MG63 (cell line): Measurements from ENCODE around the gene TNIP1. TPM values are rescaled to one million over a fixed set of nuclear protein-coding genes. Genes with fewer than 3 reads are reported as not detected.

Experiments used
- DNase-seq: peaks from one replicate; pipeline ENCODE4 v3.0.0-alpha.2; 2020
- H3K27me3 ChIP-seq: fragments of 250-450 bp; sonication (Bioruptor Pico); 2 replicates; pipeline ENCODE4 v1.5.1; 2020; ENCODE audit warnings: mild to moderate bottlenecking, moderate library complexity
- H3K36me3 ChIP-seq: fragments of 250-450 bp; sonication (Bioruptor Pico); 2 replicates; pipeline ENCODE4 v1.5.1; 2020; ENCODE audit warnings: mild to moderate bottlenecking, moderate library complexity
- H3K4me3 ChIP-seq: fragments of 250-450 bp; sonication (Bioruptor Pico); 2 replicates; pipeline ENCODE4 v1.5.1; 2020; ENCODE audit warnings: mild to moderate bottlenecking, moderate library complexity
- H3K9me3 ChIP-seq: fragments of 250-450 bp; sonication (Bioruptor Pico); 2 replicates; pipeline ENCODE4 v1.5.1; 2020; ENCODE audit warnings: mild to moderate bottlenecking, moderate library complexity
- total RNA-seq: library from RNA; depleted of rRNA; stranded (reverse); fragments of >200 nt; shearing (Covaris generic); gene quantifications from 2 replicates; pipeline ENCODE4 v1.2.3, GENCODE V29; 2014; ENCODE audit warnings: low replicate concordance

TNIP1 gene
- total RNA-seq, 1 experiment from 2014 or later, result 76.6 TPM

DNA sequence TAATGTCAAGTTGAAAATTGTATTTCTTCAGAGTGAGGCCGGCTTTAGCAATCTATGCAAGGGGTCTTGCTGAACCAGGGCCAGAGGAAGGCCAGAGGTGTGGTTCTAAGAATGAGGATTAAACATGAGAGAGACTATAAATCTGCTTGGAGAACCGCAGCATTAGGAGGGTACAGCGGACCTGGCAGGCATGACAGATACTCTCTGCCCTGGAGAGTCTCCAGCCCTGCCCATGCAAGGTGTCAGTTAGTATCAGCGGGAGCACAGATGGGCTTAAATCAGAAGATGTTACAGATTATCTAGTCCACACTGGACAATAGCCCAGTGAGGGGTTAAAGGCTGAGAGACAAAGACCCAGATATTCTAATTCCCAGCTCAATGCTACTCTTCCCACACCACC lies 71.9 kb downstream of the TNIP1 start:
- Histone ChIP-seq H3K36me3 (no peaks in the 10 kb centered on the region), H3K27me3 (no peaks in the 10 kb centered on the region), H3K4me3 (no peak overlapping the region), H3K9me3 (no peaks in the 10 kb centered on the region)
- DNase-seq, result no peak

DNA sequence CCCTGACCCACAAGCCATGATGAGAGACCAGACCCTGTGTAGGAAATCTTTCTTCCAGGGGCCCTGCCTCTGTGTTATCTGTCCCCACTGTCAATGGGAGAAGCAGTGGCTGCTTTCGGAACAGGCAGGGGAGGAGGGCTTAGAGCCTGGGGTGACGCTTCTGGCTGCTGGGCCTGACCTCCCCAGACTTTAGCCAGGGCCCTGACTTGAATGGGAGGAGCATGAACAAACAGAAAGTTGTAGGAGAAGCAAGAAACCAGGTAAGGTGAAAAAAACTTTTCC lies 72.7 kb downstream of the TNIP1 start:
- no peak overlapping the region for H3K4me3 ChIP-seq
- no peak for DNase-seq
- no peaks in the 10 kb centered on the region for H3K36me3 ChIP-seq
- no peaks in the 10 kb centered on the region for H3K27me3 ChIP-seq
- H3K9me3 ChIP-seq, result no peaks in the 10 kb centered on the region

DNA sequence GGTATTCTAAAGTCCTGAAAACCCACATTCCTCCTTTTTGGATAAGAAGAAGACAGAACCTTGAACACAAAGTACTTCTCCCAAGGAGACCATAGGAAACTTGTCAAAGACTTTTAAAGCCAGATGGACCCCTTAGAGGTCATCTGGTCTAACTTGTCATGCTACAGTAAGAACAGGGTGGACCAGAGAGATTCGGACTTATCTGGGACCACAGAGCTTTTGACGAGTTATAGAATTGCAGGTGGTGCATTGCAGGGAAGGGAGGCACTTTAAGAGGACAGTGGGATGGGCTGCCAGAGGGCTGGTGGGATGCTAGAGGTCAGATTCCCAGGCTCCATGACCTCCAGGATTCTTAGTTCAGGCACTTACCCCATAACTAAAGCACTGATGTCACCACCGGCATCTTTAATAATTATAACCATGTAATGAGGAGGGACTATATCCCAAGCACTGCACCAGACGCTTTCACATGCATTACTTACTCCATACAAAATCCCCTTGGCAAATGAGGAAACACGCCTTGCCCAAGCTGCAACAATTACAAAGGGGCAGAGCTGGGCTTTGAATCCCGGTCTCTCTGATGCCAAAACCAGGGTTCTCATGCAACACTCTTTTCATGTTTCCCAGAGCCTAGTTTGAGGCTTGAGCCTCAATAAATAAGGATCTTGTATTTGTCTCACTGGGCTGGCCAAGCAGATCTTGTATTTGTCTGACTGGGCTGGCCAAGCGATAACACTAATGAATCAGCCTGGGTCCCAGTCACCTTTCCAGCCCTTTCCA lies 73.2 kb downstream of the TNIP1 start:
- DNase-seq, result peak; percentile 51
- no peaks in the 10 kb centered on the region for H3K27me3 ChIP-seq
- H3K9me3 ChIP-seq, result no peaks in the 10 kb centered on the region
- no peaks in the 10 kb centered on the region for H3K36me3 ChIP-seq
- no peak overlapping the region for H3K4me3 ChIP-seq

DNA sequence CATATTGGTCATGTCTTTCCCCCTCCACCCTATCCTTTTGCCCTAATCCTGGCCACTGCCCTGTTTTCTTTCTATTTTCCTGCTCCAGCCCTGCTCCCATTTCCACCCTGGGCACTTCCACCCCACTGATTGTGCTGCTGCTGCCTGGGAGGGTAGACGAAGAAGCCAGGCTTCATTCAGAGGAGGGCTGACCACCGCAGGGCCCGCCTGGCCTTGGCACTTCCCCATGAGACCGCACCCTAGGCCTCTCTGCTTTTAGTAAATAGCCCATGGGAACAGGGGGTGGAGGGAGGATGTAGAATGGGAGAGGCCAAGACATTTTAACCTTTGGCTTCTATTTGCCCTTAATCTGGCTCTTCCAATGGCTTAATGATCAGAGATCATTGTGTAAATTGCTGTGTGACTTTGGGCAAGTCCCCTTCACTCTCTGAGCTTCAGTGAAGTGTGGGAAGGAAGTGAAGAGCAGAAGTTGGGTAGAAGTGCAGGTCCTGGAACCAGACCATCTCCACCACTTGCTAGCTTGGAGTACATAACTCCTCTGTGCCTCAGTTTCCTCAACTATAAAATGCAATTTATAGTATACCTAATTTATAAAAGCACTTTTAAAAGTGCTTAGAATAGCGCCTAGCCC lies 74.0 kb downstream of the TNIP1 start:
- DNase-seq, result peak; percentile 55
- Histone ChIP-seq H3K36me3 (no peaks in the 10 kb centered on the region), H3K4me3 (no peak overlapping the region), H3K27me3 (no peaks in the 10 kb centered on the region), H3K9me3 (no peaks in the 10 kb centered on the region)

DNA sequence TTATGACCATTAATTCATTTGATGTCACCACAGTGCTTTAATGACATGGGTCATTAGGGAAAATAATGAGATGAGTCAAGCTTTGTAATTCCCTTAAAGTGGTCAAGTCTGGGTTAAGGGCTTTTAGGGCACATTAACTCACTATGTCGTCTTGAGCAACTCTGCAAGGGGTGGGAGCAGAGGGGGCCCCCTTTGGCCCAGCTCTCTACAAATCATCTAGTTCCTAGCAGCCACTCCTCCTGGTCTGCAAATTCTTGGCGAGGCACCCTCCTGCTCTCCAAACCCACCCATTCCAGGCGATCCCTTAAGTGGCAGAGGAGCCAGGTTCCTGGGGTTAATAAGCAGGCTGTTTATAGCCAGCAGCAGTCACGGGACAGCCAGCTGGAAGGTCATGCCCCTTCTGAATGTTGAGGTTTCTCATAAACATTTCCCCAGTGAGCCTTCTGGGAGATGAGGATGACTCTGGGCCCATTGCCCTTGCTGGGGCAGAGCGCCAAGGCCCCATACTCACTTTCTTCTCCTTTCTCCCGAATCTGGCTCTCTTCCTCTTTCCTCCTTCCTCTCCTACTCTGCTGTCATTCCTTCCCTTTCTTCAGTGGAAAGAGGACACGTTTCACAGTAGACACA lies 74.8 kb downstream of the TNIP1 start:
- H3K4me3 ChIP-seq, result no peak overlapping the region
- H3K36me3 ChIP-seq, result no peaks in the 10 kb centered on the region
- peak; percentile 96 for DNase-seq
- no peaks in the 10 kb centered on the region for H3K9me3 ChIP-seq
- H3K27me3 ChIP-seq, result no peaks in the 10 kb centered on the region

DNA sequence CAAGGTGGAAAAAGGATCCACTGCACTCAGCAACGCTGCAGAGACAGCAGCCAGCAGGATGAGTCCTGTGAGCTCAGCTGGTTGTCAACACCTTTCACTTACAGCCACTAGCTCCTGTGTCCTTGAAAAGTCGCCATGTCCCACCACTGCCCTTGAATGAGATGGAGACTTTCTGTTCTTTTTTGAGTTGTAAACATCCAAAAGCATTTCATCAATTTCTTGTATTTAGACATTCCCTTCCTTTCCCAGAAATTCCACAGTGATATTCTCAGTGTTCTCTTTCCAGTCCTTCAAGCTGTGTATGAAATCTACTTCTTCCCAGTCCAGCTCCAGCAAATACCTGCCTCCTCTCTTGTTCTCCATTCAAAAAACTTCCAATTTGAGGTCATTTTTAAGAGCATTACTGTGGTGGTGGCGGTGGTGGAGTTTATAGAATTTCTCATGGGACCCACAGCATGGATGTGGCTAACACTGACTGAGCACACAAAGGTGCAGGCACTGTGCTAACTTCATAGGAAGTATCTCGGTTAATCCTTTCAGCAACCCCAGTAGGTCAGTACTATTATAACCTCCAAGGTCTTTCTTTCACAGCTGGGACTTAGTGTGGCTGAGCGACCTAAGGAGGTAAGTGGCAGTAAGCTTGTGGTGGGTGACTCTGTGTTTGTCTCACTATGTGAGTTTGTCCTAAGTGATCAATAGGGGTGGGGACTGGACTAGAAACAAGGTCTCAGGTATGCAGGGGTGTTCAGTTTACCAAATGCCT lies 75.5 kb downstream of the TNIP1 start:
- H3K27me3 ChIP-seq, result no peaks in the 10 kb centered on the region
- H3K4me3 ChIP-seq, result no peak overlapping the region
- no peaks in the 10 kb centered on the region for H3K9me3 ChIP-seq
- no peak for DNase-seq
- no peaks in the 10 kb centered on the region for H3K36me3 ChIP-seq

DNA sequence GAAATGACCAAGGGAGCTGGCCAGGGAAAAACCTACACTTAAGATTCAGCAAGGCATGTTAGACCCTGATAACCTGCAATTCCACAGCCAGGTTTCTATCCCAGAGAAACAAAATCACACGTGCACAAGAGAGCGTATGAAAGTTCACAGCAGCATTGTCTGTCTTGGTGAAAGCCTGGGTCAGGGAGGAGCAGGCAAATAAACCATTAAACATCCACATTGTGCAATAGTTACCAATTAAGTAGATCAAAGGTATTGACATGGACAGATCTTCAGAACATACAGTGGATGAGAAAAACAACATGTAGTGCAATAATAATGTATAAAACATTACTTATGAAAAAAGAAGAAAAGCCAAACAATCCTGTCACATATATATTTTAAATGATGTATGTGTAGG lies 76.3 kb downstream of the TNIP1 start:
- H3K4me3 ChIP-seq, result no peak overlapping the region
- no peaks in the 10 kb centered on the region for H3K27me3 ChIP-seq
- H3K36me3 ChIP-seq, result no peaks in the 10 kb centered on the region
- no peak for DNase-seq
- no peaks in the 10 kb centered on the region for H3K9me3 ChIP-seq

DNA sequence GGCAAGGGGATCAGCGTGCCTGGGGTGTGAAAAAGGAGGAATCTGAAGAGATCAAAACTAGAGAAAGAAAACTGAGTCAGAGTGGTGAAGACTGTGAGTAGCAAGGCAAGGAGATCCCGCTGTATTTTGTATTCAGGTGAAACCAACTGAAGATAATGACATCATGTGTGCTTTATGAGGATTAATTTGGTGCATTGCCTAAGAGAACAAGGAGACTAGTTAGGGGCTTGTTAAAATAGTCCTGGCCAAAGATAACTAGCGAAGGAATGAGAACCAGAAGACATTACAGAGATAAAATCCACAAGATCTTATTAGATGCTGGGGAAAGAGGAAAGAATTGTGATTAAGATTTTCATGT lies 77.4 kb downstream of the TNIP1 start:
- H3K9me3 ChIP-seq, result no peaks in the 10 kb centered on the region
- DNase-seq, result no peak
- no peak overlapping the region for H3K4me3 ChIP-seq
- no peaks in the 10 kb centered on the region for H3K27me3 ChIP-seq
- H3K36me3 ChIP-seq, result no peaks in the 10 kb centered on the region

DNA sequence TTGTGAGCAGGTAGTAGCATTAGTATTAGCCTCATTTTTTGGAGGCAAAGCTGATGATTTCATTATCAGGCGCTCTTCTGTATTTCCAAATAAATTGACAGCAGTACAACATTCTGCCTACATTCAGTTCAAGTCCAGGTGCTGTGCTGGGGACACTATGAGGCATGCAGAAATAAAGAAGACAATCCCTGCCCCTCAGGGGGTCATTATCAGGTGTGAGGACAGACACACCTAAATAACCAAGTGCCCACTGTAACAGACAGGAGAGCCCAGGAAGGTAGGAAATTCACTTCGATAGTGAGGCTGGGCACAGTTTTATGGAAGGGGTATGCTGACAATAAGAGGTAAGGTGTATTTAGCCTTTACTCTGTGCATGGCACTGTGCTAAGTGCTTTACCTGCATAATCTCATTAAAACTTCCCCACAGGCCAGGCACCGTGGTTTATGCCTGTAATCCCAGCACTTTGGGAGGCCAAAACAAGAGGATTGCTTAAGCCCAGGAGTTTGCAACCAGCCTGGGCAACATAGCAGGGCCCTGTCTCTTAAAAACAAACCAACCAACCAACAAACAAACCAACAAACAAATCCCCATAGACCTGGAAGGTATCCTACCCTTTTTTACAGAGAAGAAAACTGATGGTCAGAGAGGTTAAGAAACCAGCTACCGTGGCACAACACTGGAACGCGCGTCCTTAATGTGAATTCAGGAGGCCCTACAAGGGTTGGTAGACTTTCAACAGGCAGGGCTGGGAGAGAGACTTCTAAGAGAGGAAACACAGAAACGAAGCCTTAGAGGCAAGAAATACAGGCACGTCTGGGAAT lies 77.9 kb downstream of the TNIP1 start:
- Histone ChIP-seq H3K9me3 (no peaks in the 10 kb centered on the region), H3K27me3 (no peaks in the 10 kb centered on the region), H3K36me3 (no peaks in the 10 kb centered on the region), H3K4me3 (no peak overlapping the region)
- DNase-seq, result no peak

DNA sequence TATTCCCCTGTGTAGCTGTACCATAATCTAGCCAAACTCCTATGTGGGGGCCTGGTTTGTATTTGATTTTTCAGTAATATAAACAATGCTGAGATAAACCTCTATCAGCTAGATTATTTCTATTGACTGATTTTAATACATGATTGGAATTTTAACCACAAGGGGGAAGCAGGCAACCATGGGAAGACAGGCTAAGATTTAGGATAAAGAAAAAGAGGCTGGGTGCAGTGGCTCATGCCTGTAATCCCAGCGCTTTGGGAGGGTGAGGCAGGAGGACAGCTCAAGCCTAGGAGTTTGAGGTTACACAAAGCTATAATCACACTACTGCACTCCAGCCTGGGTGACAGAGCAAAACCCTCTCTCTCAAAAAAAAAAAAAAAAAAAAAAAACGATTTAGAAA lies 78.6 kb downstream of the TNIP1 start:
- H3K9me3 ChIP-seq, result no peaks in the 10 kb centered on the region
- no peak overlapping the region for H3K4me3 ChIP-seq
- H3K27me3 ChIP-seq, result no peaks in the 10 kb centered on the region
- no peak for DNase-seq
- H3K36me3 ChIP-seq, result no peaks in the 10 kb centered on the region

DNA sequence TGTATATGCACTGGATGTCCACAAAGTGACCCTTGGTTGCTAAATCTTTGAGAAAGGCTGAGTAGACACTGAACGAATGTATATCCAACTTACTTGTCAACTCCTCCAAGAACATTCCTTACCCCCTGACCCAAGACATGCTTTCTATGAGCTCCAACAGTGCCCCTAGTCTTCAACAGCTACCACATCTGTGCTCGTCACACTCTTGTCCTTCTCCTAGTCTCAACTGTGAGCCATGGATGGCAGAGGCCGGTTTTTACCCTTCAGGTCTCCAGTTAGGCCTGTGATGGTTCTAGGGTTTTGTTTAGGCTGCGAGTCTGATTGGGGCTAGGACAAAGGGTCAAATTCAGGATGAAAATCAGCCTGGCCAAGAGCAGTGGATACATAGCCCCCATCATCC lies 79.4 kb downstream of the TNIP1 start:
- no peaks in the 10 kb centered on the region for H3K27me3 ChIP-seq
- DNase-seq, result no peak
- no peaks in the 10 kb centered on the region for H3K36me3 ChIP-seq
- H3K9me3 ChIP-seq, result no peaks in the 10 kb centered on the region
- H3K4me3 ChIP-seq, result no peak overlapping the region

DNA sequence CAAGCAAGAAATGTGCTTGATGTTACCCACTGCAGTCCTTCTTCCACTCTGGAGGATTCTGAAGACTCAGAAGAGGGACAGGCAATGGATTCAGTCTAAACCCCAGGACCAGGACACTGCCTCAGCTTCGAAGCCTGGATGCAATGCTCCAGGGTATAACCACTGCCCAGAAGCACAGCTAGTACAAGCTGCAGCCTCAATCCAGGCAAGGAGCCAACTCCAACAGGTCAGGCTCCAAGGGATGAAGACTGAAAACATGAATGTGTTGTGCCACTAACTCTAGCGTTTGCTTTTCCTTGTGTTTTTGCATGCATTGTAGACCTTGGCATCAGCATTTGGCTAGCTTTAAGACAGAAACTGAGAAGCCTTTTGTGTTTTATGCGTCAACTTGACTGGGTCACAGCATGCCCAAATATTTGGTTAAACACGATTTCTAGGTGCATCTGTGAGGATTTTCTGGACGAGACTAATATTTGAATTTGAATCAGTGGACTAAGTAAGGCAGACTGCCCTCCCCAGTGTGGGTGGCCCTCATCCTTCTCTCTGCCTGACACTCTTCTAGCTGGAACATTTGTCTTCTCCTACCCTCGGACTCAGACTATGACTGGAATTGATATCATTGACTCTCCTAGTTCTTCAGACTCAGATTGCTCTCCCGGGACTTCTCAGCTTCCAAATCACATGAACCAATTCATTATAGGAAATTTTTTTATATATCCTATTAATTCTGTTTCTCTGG lies 81.0 kb downstream of the TNIP1 start:
- H3K27me3 ChIP-seq, result no peaks in the 10 kb centered on the region
- peak; percentile 73 for DNase-seq
- H3K9me3 ChIP-seq, result no peaks in the 10 kb centered on the region
- no peak overlapping the region for H3K4me3 ChIP-seq
- H3K36me3 ChIP-seq, result no peaks in the 10 kb centered on the region

DNA sequence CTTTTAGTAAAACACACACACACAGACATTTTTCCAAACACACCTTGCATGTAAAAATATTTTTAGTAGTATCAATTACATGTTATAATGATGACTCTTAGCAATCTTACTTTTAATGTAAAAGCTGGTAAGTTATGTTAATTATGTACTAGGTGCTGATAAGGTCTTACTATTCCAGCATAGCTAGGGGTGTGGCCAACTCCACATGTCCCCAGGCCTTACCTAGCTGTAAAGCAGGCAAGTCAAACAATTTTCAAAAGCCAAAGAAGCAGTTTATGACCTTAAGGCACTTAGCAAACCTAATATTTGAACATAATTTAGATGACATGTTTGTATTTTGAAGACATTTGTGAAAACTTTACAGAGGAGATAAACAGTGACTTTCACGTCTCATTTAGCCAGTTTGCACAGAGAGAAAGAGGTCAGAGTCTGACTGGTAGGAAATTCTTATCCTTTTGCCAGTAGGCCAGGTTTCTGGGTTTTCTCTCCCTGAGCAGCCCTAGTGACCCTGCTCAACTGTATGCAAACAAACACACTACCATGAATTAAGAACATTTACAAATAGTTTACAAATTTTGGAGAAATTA lies 86.9 kb downstream of the TNIP1 start:
- DNase-seq, result no peak

DNA sequence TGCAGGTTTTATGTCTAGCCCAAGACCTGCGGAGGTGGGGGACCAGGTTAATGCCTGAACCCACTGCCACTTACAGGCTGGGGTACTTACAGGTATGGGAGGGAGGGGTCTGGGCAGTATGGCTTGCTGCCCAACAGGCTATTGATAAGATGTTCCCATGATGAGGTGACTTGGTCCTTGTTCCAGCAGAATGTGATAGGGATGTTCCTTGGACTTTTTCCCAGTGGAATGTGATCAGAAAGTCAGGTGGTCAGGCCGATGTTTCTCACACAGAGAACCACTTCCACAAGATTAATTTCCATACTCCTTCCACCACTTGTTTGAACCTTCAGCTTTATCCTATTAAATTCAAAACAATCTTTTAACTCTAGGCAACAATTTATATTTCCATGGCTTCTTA lies 87.4 kb downstream of the TNIP1 start:
- no peaks in the 10 kb centered on the region; the same call in 1 of the 2 replicates for H3K36me3 ChIP-seq
- DNase-seq, result no peak
- no peak overlapping the region for H3K4me3 ChIP-seq
- no peaks in the 10 kb centered on the region; the same call in 1 of the 2 replicates for H3K9me3 ChIP-seq
- H3K27me3 ChIP-seq, result no peaks in the 10 kb centered on the region

More for the DNA sequence above, 86.9 kb downstream of the TNIP1 start:
- Histone ChIP-seq H3K27me3 (no peaks in the 10 kb centered on the region), H3K9me3 (no peaks in the 10 kb centered on the region; the same call in 1 of the 2 replicates), H3K36me3 (no peaks in the 10 kb centered on the region; the same call in 1 of the 2 replicates), H3K4me3 (no peak overlapping the region)

DNA sequence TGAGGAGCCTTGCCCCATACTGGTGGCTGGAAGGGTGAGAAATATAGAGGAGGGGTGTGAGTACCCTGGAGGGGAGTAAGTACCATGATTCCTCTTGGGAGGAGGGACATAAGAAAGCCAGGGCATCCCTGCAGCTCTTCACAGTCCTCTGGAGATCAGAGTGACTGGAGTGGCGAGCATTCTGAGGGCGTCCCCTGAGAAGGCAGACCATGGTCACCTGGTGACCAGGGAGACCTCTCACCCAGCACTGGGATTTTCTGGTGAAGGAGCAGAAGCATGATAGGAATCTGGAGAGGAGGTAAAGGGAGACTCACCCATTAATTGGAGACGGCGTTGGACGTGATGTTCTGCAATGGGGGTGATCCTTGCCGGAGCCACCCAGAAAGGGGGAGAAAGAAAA lies 88.1 kb downstream of the TNIP1 start:
- no peak overlapping the region for H3K4me3 ChIP-seq
- H3K27me3 ChIP-seq, result no peaks in the 10 kb centered on the region
- no peaks in the 10 kb centered on the region; the same call in 1 of the 2 replicates for H3K9me3 ChIP-seq
- no peak for DNase-seq
- H3K36me3 ChIP-seq, result no peaks in the 10 kb centered on the region; the same call in 1 of the 2 replicates

DNA sequence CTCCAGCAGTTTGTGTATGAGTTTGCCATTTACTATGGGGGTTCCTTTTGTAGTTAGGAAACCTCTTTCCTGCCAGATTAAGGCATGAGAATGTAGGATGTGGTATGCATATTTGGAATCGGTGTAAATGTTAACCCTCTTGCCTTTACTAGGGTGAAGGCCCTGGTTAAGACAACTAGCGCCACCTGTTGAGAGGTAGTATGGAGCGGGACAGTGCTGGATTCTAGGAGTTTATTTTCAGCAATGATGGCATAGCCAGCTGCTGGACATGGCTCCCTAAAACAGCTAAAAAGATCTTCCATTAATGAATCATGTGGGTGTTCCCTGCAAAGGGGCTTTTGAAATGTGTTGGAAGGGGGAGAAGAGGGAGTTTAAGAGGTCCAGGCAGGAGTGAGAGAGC lies 91.1 kb downstream of the TNIP1 start:
- no peak overlapping the region for H3K4me3 ChIP-seq
- no peaks in the 10 kb centered on the region; the same call in 1 of the 2 replicates for H3K36me3 ChIP-seq
- no peaks in the 10 kb centered on the region for H3K27me3 ChIP-seq
- DNase-seq, result peak; percentile 12
- no peaks in the 10 kb centered on the region; the same call in 1 of the 2 replicates for H3K9me3 ChIP-seq
